Psoas muscle (tissue), 8 donors: ENCODE measurements around the gene NELFA. TPM values are rescaled to one million over a fixed set of nuclear protein-coding genes. Genes with fewer than 3 reads are reported as not detected.

Experiments
- ATAC-seq, 4 donors: fragments of 200-7000 bp; cut with Tn5 transposase; one replicate each; pipeline ENCODE4 v1.9.1; 2020; ENCODE audit warnings: moderate library complexity in 3 of 4, mild to moderate bottlenecking in 2 of 4
- DNase-seq, 2 donors: peaks; one replicate each; pipeline ENCODE4 v3.0.0-alpha.2; 2020
- H3K27ac ChIP-seq: fragments of 200-600 bp; one replicate; pipeline ENCODE4 v1.8.0; 2022
- H3K27me3 ChIP-seq, 3 donors: fragments of 200-600 bp in 1 of 3; one replicate each; pipeline versions ENCODE4 v1.6.1 to v1.8.0; 2013 to 2022; ENCODE audit warnings: low read length in 2 of 3, mild to moderate bottlenecking in 2 of 3, moderate library complexity in 1 of 3; ENCODE audit not compliant: insufficient read depth in 3 of 3
- H3K36me3 ChIP-seq, 2 donors: fragments of 200-600 bp in 1 of 2; one replicate each; pipeline versions ENCODE4 v1.6.1 to v1.8.0; 2013 to 2022; ENCODE audit warnings: low read depth in 1 of 2, mild to moderate bottlenecking in 1 of 2, moderate library complexity in 1 of 2; ENCODE audit not compliant: insufficient read depth in 1 of 2
- H3K4me1 ChIP-seq: fragments of 200-600 bp; one replicate; pipeline ENCODE4 v1.8.0; 2022
- H3K4me3 ChIP-seq: fragments of 200-600 bp; one replicate; pipeline ENCODE4 v1.8.0; 2022; ENCODE audit warnings: mild to moderate bottlenecking
- H3K9me3 ChIP-seq: fragments of 200-600 bp; one replicate; pipeline ENCODE4 v1.8.0; 2022
- WGBS, 3 donors: extraction: QIAGEN DNeasy Blood & Tissue Kit; methylation state at CpG; one replicate each; pipeline versions ENCODE4 v1.1.6 to v1.1.7; 2013; 5-methylcytosine and 5-hydroxymethylcytosine counted together
- intact Hi-C, 2 donors: fragments of 100-400 bp; cut with DNase I; formaldehyde crosslinking; loops; one replicate each; pipeline versions ENCODE4 v1.11.0 to v1.14.2; 2022
- polyA plus RNA-seq, 3 donors: library from polyadenylated mRNA; stranded (reverse); fragments of 200-250 nt; gene quantifications; one replicate each; pipeline ENCODE4 v1.2.3, GENCODE V29; 2013
- total RNA-seq, 4 donors: library from RNA; stranded (reverse); fragmentation: NEBNext Ultra II Directional in 2 of 4; extraction: Animal tissue kit (Norgen Biotek cat#: 25700) in 2 of 4; gene quantifications; one replicate each; pipeline versions ENCODE4 v1.2.1 to v1.2.4, GENCODE V29; 2021 to 2023
- TF ChIP-seq, protein P1 (sequence below): fragments of 200-600 bp; IDR thresholded peaks from one replicate; pipeline ENCODE4 v1.8.0; 2022; ENCODE audit warnings: antibody characterized with exemption
- donor health status: healthy with polysubstance abuse.
- donor health status: DM: no; HTN: no; CAD: no; lungs with moderate emphysema.
- donor health status: Bipolar disorder and iron deficiency.
- donor health status: healthy.
- donor health status: DM: yes; HTN: yes; CAD: no.
- donor health status: DM: no; HTN: no; CAD: no.
- donor health status: DM: no; HTN: no; CAD: no.
- donor health status: DM: yes; HTN: yes; CAD: no.

NELFA gene
- total and polyA plus RNA-seq, 7 donors: 11.4 to 20.2 (median 13.2) TPM

DNA sequence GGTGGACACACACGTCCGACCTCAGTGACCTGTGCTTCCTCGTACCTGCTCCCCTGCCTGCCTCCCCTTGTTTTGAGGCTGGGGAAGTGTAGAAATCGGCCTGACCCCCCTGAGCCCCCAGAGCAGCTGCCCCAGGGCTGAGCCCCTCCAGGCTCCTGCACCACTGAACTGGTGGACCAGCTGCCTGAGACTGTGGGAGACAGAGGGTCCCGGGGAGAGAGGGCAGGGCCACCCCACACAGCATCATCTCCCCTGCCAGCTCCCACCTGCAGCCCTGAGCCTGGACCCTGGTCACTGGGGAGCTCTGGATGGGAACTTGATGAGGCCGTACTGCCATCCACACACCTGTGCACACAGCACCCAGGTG is 35.3 kb upstream of the NELFA start:
- Histone ChIP-seq H3K4me3 (no peak overlapping the region), H3K27ac (no peak overlapping the region), H3K36me3 (no peaks in the 10 kb centered on the region), H3K27me3 (peaks cover 0 to 43% (median 18%) of the 10 kb centered on the region in 3 donors), H3K9me3 (no peaks in the 10 kb centered on the region), H3K4me1 (peaks cover 12% of the 10 kb centered on the region)
- TF ChIP-seq, protein P1, sequence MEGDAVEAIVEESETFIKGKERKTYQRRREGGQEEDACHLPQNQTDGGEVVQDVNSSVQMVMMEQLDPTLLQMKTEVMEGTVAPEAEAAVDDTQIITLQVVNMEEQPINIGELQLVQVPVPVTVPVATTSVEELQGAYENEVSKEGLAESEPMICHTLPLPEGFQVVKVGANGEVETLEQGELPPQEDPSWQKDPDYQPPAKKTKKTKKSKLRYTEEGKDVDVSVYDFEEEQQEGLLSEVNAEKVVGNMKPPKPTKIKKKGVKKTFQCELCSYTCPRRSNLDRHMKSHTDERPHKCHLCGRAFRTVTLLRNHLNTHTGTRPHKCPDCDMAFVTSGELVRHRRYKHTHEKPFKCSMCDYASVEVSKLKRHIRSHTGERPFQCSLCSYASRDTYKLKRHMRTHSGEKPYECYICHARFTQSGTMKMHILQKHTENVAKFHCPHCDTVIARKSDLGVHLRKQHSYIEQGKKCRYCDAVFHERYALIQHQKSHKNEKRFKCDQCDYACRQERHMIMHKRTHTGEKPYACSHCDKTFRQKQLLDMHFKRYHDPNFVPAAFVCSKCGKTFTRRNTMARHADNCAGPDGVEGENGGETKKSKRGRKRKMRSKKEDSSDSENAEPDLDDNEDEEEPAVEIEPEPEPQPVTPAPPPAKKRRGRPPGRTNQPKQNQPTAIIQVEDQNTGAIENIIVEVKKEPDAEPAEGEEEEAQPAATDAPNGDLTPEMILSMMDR: no peak
- ATAC-seq: no peak
- no peak for DNase-seq
- intact Hi-C loops: no loop called here
- 53 to 74% (median 60%) methylated on average over 6 of the region's 6 CpGs for WGBS, 3 donors

GRCh38 chr4:2043396-2044118 is 34.8 kb upstream of the NELFA start:
- no peak overlapping the region for H3K27ac ChIP-seq
- peaks cover 0 to 47% (median 18%) of the 10 kb centered on the region in 3 donors for H3K27me3 ChIP-seq
- no peak overlapping the region for H3K4me3 ChIP-seq
- intact Hi-C loops: no loop called here
- peaks cover 12% of the 10 kb centered on the region for H3K4me1 ChIP-seq
- WGBS, 3 donors: 56 to 76% (median 64%) methylated on average over 16 to 18 of the region's 18 CpGs
- H3K9me3 ChIP-seq: no peaks in the 10 kb centered on the region
- no peak for ATAC-seq
- DNase-seq: no peak
- TF ChIP-seq, protein P1: no peak
- no peaks in the 10 kb centered on the region for H3K36me3 ChIP-seq

GRCh38 chr4:2042947-2043395 is 34.2 kb upstream of the NELFA start:
- Histone ChIP-seq H3K27ac (no peak overlapping the region), H3K4me1 (peaks cover 12% of the 10 kb centered on the region), H3K36me3 (no peaks in the 10 kb centered on the region), H3K4me3 (peak overlapping the region; percentile 74), H3K27me3 (peaks cover 0 to 50% (median 18%) of the 10 kb centered on the region in 3 donors), H3K9me3 (no peaks in the 10 kb centered on the region)
- TF ChIP-seq, protein P1: no peak
- 77 to 82% (median 81%) methylated on average over 7 to 8 of the region's 8 CpGs for WGBS, 3 donors
- intact Hi-C loops: no loop called here
- no peak for ATAC-seq
- no peak for DNase-seq

GRCh38 chr4:2042204-2042946 is 33.6 kb upstream of the NELFA start:
- peaks cover 0 to 50% (median 16%) of the 10 kb centered on the region in 3 donors for H3K27me3 ChIP-seq
- 2 to 5% (median 2%) methylated on average over 22 to 80 of the region's 80 CpGs for WGBS, 3 donors
- no peaks in the 10 kb centered on the region for H3K36me3 ChIP-seq
- no peak overlapping the region for H3K27ac ChIP-seq
- intact Hi-C loops: no loop called here
- peak; percentile 17 to 60 (median 48) for ATAC-seq
- no peaks in the 10 kb centered on the region for H3K9me3 ChIP-seq
- H3K4me3 ChIP-seq: peak overlapping the region; percentile 74
- DNase-seq: no peak
- H3K4me1 ChIP-seq: peaks cover 12% of the 10 kb centered on the region
- TF ChIP-seq, protein P1: no peak
